KMS-11 (cell line): ENCODE measurements around the gene DTNBP1.

Experiments
- H2AFZ ChIP-seq: fragments of 200-600 bp; sonication (generic); 2 replicates; pipeline ENCODE4 v1.6.1; 2016; ENCODE audit warnings: antibody characterized with exemption, mixed run types, low read depth
- H3K27ac ChIP-seq: fragments of 200-600 bp; sonication (generic); 2 replicates; pipeline ENCODE4 v1.6.1; 2016; ENCODE audit warnings: mild to moderate bottlenecking, mixed run types
- H3K27me3 ChIP-seq: fragments of 200-600 bp; sonication (generic); 2 replicates; pipeline ENCODE4 v1.6.1; 2017; ENCODE audit warnings: mild to moderate bottlenecking, low read depth, mixed run types, moderate library complexity; ENCODE audit not compliant: insufficient read depth
- H3K36me3 ChIP-seq: fragments of 200-600 bp; sonication (generic); 2 replicates; pipeline ENCODE4 v1.6.1; 2017; ENCODE audit warnings: mild to moderate bottlenecking, mixed run types; ENCODE audit not compliant: insufficient read depth
- H3K4me1 ChIP-seq: fragments of 200-600 bp; sonication (generic); 2 replicates; pipeline ENCODE4 v1.6.1; 2016; ENCODE audit warnings: mild to moderate bottlenecking, low read depth, mixed run types; ENCODE audit not compliant: poor library complexity, severe bottlenecking
- H3K4me2 ChIP-seq: fragments of 200-600 bp; sonication (generic); 2 replicates; pipeline ENCODE4 v1.7.0; 2016; ENCODE audit warnings: mild to moderate bottlenecking, mixed run types
- H3K4me3 ChIP-seq: fragments of 200-600 bp; sonication (generic); IDR thresholded peaks from 2 replicates; pipeline ENCODE4 v1.6.1; 2017; ENCODE audit warnings: low read depth, low read length, mixed read lengths; ENCODE audit not compliant: insufficient read depth
- H3K79me2 ChIP-seq: fragments of 200-600 bp; sonication (generic); 2 replicates; pipeline ENCODE4 v1.6.1; 2016; ENCODE audit warnings: low read depth, mixed run types; ENCODE audit not compliant: insufficient read depth
- H3K9ac ChIP-seq: fragments of 200-600 bp; sonication (generic); 2 replicates; pipeline ENCODE4 v1.6.1; 2016; ENCODE audit warnings: mild to moderate bottlenecking, mixed run types
- H4K20me1 ChIP-seq: fragments of 200-600 bp; sonication (generic); 2 replicates; pipeline ENCODE4 v1.6.1; 2016; ENCODE audit warnings: mild to moderate bottlenecking, mixed run types; ENCODE audit not compliant: insufficient read depth
- CTCF ChIP-seq: fragments of 200-600 bp; sonication (generic); conservative IDR thresholded peaks from 2 replicates; pipeline ENCODE4 v1.6.1; 2017; ENCODE audit warnings: low read depth, mild to moderate bottlenecking, antibody characterized with exemption, low read length, moderate library complexity, mixed read lengths

The DTNBP1 gene

GRCh38 chr6:15678514-15678913 is 15.7 kb upstream of the DTNBP1 start:
- H3K79me2 ChIP-seq: no peaks in the 10 kb centered on the region
- H3K27me3 ChIP-seq: no peaks in the 10 kb centered on the region
- H3K9ac ChIP-seq: no peak overlapping the region
- H3K4me3 ChIP-seq: no peak overlapping the region
- H3K27ac ChIP-seq: no peak overlapping the region
- no peaks in the 10 kb centered on the region for H3K4me1 ChIP-seq
- no peak overlapping the region for H3K4me2 ChIP-seq
- H4K20me1 ChIP-seq: no peaks in the 10 kb centered on the region
- H2AFZ ChIP-seq: no peak overlapping the region
- no peak for TF ChIP-seq CTCF
- no peaks in the 10 kb centered on the region for H3K36me3 ChIP-seq

GRCh38 chr6:15677822-15678221 is 15.0 kb upstream of the DTNBP1 start:
- Histone ChIP-seq H4K20me1 (no peaks in the 10 kb centered on the region), H3K27ac (no peak overlapping the region), H3K4me3 (no peak overlapping the region), H3K27me3 (no peaks in the 10 kb centered on the region), H3K36me3 (no peaks in the 10 kb centered on the region), H2AFZ (no peak overlapping the region), H3K4me1 (no peaks in the 10 kb centered on the region), H3K9ac (no peak overlapping the region), H3K79me2 (no peaks in the 10 kb centered on the region), H3K4me2 (no peak overlapping the region)
- no peak for TF ChIP-seq CTCF

- Histone ChIP-seq H3K4me2 (no peak overlapping the region), H4K20me1 (no peaks in the 10 kb centered on the region), H2AFZ (no peak overlapping the region), H3K27me3 (no peaks in the 10 kb centered on the region), H3K4me3 (no peak overlapping the region), H3K4me1 (no peaks in the 10 kb centered on the region), H3K9ac (no peak overlapping the region), H3K27ac (no peak overlapping the region), H3K79me2 (no peaks in the 10 kb centered on the region), H3K36me3 (no peaks in the 10 kb centered on the region)
- no peak for TF ChIP-seq CTCF
Observed at GRCh38 chr6:15675536-15676220, 12.8 kb upstream of the DTNBP1 start.

- H3K4me2 ChIP-seq: no peak overlapping the region
- H3K4me3 ChIP-seq: no peak overlapping the region
- H3K27ac ChIP-seq: no peak overlapping the region
- H3K9ac ChIP-seq: no peak overlapping the region
- no peaks in the 10 kb centered on the region for H4K20me1 ChIP-seq
- H3K27me3 ChIP-seq: no peaks in the 10 kb centered on the region
- H3K36me3 ChIP-seq: no peaks in the 10 kb centered on the region
- H2AFZ ChIP-seq: no peak overlapping the region
- no peaks in the 10 kb centered on the region for H3K79me2 ChIP-seq
- H3K4me1 ChIP-seq: no peaks in the 10 kb centered on the region
- TF ChIP-seq CTCF: no peak
Observed at GRCh38 chr6:15674690-15675386, 12.0 kb upstream of the DTNBP1 start.
